D721Med (cell line): ENCODE results near the gene SIAH2.

ENCODE experiments used
- DNase-seq: peaks from one replicate; pipeline ENCODE4 v3.0.0; 2011; ENCODE audit warnings: low spot score; ENCODE audit not compliant: insufficient read length
- FAIRE-seq: peaks from 2 replicates; lab custom pipeline; 2011; peaks lifted over from hg19 to GRCh38; lab: Jason Lieb, UNC
- TF ChIP-seq, protein P1 (sequence below): IDR thresholded peaks from 2 replicates; pipeline ENCODE4 v1.5.1; 2012; ENCODE audit warnings: mild to moderate bottlenecking, control low read depth; ENCODE audit not compliant: insufficient read depth; ENCODE audit errors: missing control alignments

SIAH2 gene

DNA sequence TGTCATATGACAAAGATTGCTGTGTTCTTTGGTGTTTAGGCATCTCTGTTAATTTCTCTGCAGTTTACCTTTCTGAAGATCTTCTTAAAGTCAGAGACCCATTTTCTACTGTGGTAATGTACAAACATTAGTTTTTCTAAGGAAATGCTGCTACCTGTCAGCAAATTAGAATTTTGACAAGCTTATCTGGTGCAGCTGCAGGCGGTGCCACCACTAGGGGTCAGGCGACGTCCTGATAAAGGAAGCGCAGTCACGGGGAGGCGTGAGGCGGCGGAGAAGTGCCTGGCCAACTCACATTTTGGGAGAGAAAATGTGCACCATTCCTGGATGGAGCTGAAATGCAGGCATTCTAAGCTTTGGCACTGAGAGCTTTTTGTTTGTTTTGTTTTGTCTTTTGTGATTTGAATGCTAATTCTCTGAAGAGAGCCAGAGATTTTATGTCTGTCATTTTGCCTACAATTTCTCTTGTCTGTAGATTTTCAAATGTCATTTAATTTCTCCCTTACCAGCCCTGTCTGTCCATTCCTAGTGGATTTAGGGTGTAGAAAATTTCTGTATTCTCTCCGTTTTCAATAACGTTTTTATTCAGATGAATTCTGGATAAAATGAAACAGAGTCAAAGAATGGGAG, 24.9 kb upstream of the SIAH2 start:
- FAIRE-seq (no peak), DNase-seq (no peak)
- TF ChIP-seq, protein P1, sequence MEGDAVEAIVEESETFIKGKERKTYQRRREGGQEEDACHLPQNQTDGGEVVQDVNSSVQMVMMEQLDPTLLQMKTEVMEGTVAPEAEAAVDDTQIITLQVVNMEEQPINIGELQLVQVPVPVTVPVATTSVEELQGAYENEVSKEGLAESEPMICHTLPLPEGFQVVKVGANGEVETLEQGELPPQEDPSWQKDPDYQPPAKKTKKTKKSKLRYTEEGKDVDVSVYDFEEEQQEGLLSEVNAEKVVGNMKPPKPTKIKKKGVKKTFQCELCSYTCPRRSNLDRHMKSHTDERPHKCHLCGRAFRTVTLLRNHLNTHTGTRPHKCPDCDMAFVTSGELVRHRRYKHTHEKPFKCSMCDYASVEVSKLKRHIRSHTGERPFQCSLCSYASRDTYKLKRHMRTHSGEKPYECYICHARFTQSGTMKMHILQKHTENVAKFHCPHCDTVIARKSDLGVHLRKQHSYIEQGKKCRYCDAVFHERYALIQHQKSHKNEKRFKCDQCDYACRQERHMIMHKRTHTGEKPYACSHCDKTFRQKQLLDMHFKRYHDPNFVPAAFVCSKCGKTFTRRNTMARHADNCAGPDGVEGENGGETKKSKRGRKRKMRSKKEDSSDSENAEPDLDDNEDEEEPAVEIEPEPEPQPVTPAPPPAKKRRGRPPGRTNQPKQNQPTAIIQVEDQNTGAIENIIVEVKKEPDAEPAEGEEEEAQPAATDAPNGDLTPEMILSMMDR: peak; percentile 99

DNA sequence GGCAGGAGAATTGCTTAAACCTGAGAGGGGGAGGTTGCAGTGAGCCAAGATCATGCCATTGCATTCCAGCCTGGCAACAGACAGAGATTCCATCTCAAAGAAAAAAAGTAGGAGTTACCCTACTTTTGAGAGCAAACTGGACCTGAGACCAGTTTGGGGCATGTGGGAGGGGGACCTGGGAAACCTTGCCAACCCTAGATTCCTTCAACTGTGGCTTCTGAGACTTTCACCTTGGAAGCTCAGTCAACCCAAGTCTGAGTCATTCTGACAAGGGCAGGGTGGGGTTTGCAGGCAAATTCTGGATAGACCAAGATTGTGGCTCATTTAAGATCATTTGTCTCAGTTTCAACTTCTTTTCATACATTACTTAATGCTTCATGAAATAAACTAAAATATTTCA, 23.8 kb upstream of the SIAH2 start:
- TF ChIP-seq, protein P1: no peak
- FAIRE-seq (no peak), DNase-seq (no peak)

DNA sequence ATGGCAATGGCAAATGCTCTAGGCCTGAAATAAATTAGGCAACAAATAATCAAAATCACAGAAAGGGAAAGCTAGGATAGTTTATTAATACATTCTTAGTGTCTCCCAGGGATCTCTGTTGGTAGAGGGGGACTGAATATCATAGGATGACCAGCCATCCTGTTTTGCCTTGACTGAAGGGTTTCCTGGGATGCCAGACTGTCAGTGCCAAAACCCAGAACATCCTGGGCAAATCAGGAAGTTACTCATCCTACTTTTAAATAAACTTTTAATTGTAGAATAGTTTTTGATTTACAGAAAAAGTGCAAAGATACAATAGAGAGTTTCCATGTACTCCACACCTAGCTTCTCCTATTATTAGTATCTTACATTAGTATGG, 21.8 kb upstream of the SIAH2 start:
- TF ChIP-seq, protein P1: no peak
- FAIRE-seq: no peak
- no peak for DNase-seq

DNA sequence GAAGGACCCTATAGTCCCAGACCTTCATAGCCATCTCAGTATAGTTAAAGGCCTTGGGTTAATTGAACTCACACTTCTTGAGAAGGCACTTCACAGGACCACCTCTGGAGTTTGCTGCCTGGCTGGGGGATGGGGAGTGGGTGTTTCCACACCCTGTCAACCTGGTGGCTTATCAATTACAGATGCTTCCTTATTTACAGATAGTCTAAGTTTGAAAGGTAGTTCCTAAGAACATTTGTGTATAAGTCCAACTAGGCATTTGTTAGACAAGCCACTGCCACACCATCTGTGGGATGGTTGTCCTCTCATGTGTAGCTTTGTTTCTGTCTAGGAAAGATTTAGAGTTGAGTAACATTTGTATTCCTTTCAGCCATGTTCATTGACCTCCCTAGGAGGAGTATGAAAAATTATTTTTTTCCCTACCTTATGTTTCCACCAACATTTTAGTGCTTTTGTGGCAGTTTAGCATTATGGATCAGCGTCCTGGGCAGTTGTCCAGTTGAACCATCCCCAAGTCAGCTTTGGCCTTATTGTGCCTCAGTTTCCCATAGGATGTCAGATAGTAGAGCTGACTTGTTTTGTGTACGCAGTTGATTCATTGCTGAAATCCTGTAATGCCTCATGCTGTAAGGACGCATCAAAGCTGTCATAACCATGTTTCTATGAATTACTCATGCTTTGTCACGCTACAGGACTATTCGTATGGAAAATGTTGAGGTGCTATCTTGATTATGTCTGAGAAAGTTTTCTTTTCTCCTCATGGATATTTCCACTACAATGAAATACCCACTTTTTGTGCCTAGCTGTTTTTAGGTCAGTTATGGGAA, 21.2 kb upstream of the SIAH2 start:
- TF ChIP-seq, protein P1: no peak
- FAIRE-seq: no peak
- DNase-seq: no peak

- DNase-seq (no peak), FAIRE-seq (no peak)
- TF ChIP-seq, protein P1: no peak
These were observed 20.3 kb upstream of the SIAH2 start for GRCh38 chr3:150783316-150783715.

GRCh38 chr3:150779402-150779858, 16.5 kb upstream of the SIAH2 start:
- FAIRE-seq (no peak), DNase-seq (no peak)
- TF ChIP-seq, protein P1: peak; percentile 3
